ENCODE measurements around the gene ARSI.

The ARSI gene

GRCh38 chr5:150346592-150346991 is 43.9 kb upstream of the ARSI start:
- DNase-seq = no peak
- no peak for TF ChIP-seq CTCF (IDR thresholded peaks at IDR 0.05; ENCODE audit: low read depth, low read length, missing control alignments)
- H3K27me3 ChIP-seq (replicated peaks) = no peaks in the 10 kb centered on the region
- in situ Hi-C loops (cut with HindIII; ENCODE audit: low pct_ligation_motif_present, low sequenced_read_pairs) = no loop called here
- no peak overlapping the region for H3K4me3 ChIP-seq (ENCODE audit: low read depth, low read length)
- H3K36me3 ChIP-seq (replicated peaks) = no peaks in the 10 kb centered on the region
- no peak overlapping the region for H3K27ac ChIP-seq

- no peak for DNase-seq
- Histone ChIP-seq H3K27ac (no peak overlapping the region), H3K4me3 (ENCODE audit: low read depth, low read length) (no peak overlapping the region), H3K36me3 (replicated peaks) (no peaks in the 10 kb centered on the region), H3K27me3 (replicated peaks) (no peaks in the 10 kb centered on the region)
- in situ Hi-C loops (cut with HindIII; ENCODE audit: low pct_ligation_motif_present, low sequenced_read_pairs) = no loop called here
- no peak for TF ChIP-seq CTCF (IDR thresholded peaks at IDR 0.05; ENCODE audit: low read depth, low read length, missing control alignments)
These were observed 43.0 kb upstream of the ARSI start for GRCh38 chr5:150345716-150346115.

GRCh38 chr5:150343994-150344631 is 41.4 kb upstream of the ARSI start:
- Histone ChIP-seq H3K27me3 (replicated peaks) (no peaks in the 10 kb centered on the region), H3K4me3 (ENCODE audit: low read depth, low read length) (no peak overlapping the region), H3K27ac (no peak overlapping the region), H3K36me3 (replicated peaks) (no peaks in the 10 kb centered on the region)
- no peak for DNase-seq
- in situ Hi-C loops (cut with HindIII; ENCODE audit: low pct_ligation_motif_present, low sequenced_read_pairs) = no loop called here
- no peak for TF ChIP-seq CTCF (IDR thresholded peaks at IDR 0.05; ENCODE audit: low read depth, low read length, missing control alignments)

GRCh38 chr5:150342583-150342982 is 39.9 kb upstream of the ARSI start:
- in situ Hi-C loops (cut with HindIII; ENCODE audit: low pct_ligation_motif_present, low sequenced_read_pairs) = no loop called here
- DNase-seq = no peak
- H3K36me3 ChIP-seq (replicated peaks) = no peaks in the 10 kb centered on the region
- H3K27me3 ChIP-seq (replicated peaks) = no peaks in the 10 kb centered on the region
- no peak for TF ChIP-seq CTCF (IDR thresholded peaks at IDR 0.05; ENCODE audit: low read depth, low read length, missing control alignments)
- no peak overlapping the region for H3K4me3 ChIP-seq (ENCODE audit: low read depth, low read length)
- no peak overlapping the region for H3K27ac ChIP-seq

- in situ Hi-C loops (cut with HindIII; ENCODE audit: low pct_ligation_motif_present, low sequenced_read_pairs) = no loop called here
These were observed 39.3 kb upstream of the ARSI start for GRCh38 chr5:150341989-150342388.

More at GRCh38 chr5:150341989-150342388, 39.3 kb upstream of the ARSI start:
- H3K27ac ChIP-seq = no peak overlapping the region
- no peak overlapping the region for H3K4me3 ChIP-seq (ENCODE audit: low read depth, low read length)
- no peak for DNase-seq
- no peaks in the 10 kb centered on the region for H3K36me3 ChIP-seq (replicated peaks)
- H3K27me3 ChIP-seq (replicated peaks) = no peaks in the 10 kb centered on the region
- TF ChIP-seq CTCF (IDR thresholded peaks at IDR 0.05; ENCODE audit: low read depth, low read length, missing control alignments) = no peak
